GM21515 (cell line): ENCODE data around the gene GARIN3.
"Not testable (repeated sequence)": the region's sequence is repeated elsewhere in the genome, so short reads cannot be mapped to it uniquely, and the experiment has no call there.

Experiments
- ATAC-seq: cut with Tn5 transposase; IDR thresholded peaks from one replicate; pipeline ENCODE4 v1.9.1; 2021; ENCODE audit not compliant: unreplicated experiment

GARIN3 gene

GRCh38 chr5:157186309-157187045, 20.4 kb upstream of the GARIN3 start:
- ATAC-seq: no peak

DNA sequence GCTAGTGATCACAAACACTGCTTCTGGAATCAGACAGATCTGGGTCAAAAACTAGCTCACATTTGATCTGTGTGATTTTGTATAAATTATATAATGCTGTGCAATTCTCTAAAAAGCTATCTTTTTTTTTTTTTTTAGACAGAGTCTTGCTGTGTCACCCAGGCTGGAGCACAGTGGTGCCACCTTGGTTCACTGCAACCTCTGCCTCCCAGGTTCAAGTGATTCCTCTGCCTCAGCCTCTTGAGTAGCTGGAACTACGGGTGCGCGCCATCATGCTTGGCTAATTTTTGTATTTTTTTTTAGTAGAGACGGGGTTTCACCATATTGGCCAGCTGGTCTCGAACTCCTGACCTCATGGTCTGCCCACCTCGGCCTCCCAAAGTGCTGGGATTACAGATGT, 19.1 kb upstream of the GARIN3 start:
- not testable (repeated sequence) for ATAC-seq

DNA sequence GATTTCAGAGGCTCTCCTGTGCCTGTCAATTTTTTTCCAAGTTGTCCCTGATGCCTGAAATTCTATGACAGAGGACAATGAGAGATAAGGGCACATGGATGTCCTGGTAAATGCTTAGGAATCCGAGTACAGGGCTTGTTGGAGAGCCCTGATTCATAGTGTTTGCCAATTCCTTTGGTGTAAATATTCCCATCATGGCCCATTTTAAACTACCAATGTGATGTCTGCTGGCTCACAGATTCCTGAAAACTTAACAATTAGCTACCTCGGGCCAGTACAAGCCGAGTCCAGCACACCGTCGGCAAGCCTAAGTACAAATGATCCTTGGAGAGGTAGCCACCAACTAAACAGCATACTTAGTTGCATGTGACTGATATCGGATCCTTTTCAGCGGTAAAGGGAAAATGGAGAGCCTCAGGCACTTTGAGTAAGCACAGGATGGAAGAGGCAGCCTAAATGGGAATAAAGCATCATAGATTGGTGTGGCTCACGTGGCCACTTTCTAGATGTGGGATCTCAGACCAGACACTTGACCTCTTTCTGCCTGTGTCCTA, 18.1 kb upstream of the GARIN3 start:
- ATAC-seq: no peak

DNA sequence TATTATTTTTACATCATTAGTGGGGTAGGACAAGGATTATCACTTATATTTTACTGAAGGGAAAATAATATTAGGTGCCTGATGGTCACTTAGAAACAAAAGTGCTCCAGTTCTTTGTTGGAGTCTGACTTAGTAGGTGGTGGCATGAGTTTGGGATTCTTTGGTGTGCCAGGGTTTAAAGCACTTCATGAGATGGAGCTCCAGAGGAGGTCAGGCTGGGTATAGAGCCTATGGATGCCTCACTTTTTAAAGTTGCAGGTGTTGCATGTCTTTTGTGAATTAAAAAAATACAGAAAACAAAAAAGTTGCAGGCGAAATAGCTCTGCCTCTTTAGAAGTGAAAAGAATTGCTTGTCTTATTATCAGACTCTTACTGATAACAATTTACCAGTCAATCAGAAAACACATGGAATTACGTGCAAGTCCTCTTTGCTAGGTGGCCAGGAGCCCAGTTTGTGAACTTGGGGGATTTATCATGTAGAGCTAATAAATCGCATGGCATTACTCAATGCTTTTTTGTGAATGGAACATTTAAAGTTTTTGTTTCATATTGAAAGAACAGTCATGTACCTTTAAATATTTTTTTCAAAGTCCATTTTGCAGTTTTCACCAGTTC, 16.2 kb upstream of the GARIN3 start:
- no peak for ATAC-seq

DNA sequence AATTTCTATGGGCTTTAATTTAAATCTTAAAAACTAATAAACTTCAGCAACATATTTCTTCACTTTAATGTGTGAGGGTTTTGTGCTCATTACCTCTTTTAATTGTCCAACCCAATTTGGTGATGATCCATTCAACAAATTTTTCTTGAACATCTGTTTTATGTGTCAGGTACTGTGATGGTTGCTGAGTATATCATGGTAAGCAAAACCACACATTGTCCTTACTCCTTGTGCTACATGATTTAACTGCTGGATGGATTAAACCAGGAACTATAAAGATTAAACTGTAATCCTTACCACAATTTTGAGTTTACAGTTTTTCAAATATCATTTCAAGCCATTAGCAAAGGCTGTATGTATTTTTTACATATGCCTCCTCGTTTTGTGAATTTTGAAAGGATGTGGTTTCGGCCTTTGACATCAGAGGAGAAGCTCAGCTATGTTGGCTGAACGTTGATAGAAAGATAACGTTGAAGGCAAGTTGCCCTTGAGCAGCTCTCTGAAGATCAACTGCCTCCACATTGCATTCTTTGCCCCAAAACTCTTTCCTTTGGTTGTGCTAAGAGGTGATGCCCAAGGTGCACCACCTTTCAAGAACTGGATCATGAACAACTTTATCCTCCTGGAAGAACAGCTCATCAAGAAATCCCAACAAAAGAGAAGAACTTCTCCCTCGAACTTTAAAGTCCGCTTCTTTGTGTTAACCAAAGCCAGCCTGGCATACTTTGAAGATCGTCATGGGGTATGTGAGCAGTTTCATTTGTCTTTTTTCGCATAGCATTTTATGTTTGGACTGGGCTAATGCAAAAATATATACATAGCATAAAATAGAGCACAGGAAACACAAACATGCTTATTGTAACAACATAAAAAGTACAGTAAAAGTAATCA, 14.6 kb upstream of the GARIN3 start, which contains the start of gene ITK:
ITK (plus strand) TSS at position 467 of the 891 bp plus-strand sequence; CDS start at position 605, 138 bp downstream.
- no peak for ATAC-seq

DNA sequence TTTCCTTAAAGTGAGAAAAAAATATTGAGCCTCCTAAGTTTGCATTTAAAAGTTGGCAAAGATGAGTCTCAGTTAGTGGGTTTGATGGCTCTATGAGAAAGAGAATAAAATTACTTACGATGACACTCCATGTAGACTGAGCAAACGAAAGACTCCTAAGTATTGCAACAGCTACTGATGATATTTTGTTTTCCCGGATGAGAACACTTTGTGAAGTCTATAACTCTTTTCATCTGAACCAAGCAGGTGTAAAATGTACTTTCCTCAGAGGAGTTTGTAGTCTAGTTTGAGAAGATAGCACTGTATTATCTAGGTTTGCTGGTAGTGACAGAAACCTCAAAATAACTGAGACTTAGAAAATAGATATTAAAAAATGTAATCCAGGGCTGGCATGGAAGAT, 12.9 kb upstream of the GARIN3 start:
- no peak for ATAC-seq

DNA sequence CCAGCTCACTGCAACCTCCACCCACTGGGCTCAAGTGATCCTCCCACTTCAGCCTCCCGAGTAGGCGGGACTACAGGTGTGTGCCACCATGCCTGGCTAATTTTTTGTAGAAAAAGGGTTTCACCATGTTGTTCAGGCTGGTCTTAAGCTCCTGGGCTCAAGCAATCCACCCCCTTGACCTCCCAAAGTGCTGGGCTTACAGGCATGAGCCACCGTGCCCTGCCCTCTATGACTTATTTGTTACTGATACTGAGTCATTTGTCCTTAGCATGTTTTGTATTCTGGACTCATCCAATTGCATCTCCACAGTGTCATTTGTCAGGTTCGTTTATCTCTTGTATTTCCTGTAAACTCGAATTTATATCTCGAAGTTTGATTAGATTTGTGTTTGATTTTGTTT, 11.9 kb upstream of the GARIN3 start:
- ATAC-seq: no peak

DNA sequence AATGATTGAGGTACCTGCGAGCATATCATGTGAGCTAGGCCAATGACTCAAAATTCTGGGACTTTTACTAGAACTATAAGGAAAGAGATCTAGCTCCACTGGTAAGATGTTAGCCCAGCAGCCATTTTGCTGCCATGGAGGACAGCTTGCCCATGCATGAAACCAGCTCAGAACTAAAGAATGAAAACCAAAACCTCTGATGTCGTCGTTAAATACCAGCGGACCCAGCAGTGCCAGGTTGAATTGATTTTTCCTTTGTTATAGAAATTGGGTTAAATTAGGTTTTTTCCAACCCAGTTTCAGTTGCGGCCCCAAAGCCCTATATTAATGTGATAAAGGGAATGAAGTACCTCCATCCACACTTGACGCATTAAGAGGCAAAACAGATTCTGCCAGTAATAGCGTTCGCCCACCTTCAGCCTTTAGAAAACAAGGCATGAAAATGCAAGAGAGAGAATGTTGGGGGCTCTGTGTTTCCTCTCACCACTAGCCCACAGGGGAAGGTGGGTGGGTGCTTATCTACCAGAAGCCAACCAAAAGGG, 9.1 kb upstream of the GARIN3 start:
- no peak for ATAC-seq

DNA sequence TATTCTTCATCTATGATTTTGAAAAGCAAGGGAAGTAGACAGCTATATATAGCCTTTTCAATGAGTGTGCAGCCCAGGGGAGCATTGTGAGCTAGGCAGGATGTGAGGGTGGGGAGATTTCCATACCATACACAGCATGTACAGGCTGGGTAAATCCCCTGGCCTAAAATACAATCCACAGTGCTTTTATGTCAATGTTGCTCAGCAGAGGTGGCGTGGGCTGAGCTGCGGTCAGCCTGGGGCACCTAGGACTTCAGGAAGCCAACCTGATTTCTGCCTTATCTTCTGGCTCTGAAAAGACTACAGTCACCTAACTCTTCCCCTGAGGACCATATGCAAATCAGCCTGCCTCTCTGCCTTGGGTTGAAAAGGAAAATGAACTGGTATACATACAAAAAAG, 6.3 kb upstream of the GARIN3 start:
- ATAC-seq: peak; percentile 98

DNA sequence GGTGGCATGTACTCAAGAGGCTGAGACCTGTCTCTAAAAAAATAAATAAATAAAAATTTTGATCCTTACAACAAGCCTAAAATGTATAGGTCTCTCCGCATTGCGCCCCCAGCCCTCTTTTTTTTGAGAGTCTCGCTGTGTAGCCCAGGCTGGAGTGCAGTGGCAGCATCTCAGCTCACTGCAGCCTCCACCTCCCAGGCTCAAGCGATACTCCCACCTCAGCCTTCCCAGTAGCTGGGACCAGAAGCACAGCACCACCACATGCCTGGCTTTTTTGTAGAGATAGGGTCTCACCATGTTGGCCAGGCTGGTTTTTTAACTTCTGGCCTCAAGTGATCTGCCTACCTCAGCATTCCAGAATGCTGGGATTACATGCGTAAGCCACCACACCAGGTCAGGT, 2.2 kb upstream of the GARIN3 start:
- ATAC-seq: no peak

DNA sequence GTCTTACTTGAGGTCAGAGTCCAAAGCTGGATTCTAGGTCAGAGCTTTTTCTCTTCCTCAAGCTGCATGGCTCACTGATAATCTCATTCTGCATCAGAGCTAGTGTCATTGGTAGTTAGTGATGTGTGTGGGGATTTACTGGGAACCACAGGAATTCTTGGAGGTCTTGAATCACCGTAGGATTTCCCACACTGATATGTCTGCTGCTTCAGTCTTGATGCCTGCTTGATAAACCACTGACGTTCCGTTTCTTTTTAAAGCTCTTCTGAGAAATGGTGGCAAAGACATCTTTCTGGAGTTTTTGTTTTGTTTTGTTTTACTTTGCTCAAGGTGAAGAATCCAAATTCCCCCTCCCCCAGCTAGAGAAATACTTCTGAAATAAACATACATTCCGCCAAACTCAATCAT, 1.2 kb upstream of the GARIN3 start:
- ATAC-seq: no peak

GRCh38 chr5:157165668-157166067, 396 bp downstream of the GARIN3 start:
- no peak for ATAC-seq

DNA sequence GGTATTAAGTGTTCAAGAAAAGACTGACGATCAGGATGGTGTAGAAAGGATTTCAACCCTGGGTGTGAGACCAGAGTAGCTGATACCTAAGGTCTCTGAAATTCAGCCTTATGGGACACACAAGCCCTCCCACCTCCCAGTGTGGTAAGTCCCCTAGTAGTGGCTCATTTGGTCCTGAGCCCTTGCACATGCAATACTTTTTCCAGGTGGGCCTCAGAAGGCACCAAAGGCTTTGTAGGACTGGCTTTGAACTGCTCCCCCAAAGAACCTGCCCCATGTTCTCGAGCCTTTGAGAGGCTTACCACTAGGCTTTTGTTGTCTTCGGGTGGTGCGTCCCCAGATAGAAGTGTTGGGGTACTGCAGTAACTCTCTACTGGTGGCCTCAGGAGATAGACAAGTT, 803 bp downstream of the GARIN3 start:
- ATAC-seq: no peak

DNA sequence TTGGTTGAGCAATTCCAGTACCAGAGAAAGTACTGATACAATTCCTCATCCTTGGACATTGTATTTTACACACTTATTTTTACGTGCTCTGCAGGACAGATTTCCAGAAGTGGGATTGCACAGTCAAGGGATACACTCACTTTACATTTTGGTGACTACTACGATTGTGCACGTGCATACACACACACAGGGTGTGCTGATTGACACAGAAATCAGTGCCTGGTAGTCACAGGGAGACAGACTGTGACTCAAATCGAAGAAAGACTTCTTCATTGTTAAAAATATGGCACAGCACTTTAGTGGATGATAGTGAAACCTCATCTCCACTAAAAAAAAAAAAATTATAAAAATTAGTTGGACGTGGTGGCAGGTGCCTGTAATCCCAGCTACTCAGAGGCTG, 1.5 kb downstream of the GARIN3 start:
- ATAC-seq: no peak

DNA sequence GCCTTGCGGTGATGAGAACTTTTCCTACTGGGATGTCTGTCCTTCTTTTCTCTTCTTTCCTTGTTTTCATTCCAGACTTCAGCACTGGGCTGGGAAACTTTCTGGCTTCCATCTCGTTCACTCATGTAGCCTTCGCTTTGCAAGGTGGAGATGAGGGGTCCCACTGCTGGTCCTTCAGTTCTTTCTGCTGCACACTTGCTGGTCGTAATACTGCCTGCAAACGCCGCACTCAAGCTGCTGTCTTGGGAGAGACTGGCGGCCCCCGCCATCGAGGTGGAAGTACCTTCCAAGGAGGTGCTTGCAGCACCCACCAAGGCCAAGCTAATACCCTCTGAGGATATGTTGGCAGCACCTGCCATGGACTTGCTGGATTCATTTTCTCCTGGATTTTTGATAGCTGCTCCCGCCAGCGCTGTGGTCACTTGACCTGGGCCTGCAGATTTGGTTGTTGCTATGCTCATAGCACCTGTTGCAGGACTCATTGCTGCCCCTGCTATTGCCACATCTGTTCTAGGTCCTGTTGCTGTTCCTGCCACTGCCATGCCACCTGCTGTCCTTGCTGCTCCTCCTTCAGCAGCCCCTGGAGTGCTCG, 3.0 kb downstream of the GARIN3 start:
- ATAC-seq: no peak

DNA sequence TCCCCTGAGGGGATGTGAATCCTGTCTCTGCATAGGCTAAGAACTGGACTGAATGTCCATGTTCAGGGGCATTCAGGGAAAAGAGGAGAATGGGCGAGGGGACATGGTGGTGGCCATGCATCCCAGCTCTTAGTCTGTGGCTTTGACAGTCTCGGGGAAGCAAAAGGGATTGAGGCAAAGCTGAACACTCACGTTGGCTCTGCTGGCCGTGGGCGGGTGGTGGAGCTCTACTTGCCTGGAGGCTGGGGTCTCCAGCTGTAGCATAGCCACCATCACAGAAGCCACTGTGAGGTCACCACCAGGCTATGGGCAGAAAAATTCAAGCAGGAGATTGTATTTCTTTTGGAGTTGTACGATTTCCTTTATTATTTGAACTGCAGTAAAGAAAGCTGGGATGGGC, 4.1 kb downstream of the GARIN3 start:
- ATAC-seq: no peak

DNA sequence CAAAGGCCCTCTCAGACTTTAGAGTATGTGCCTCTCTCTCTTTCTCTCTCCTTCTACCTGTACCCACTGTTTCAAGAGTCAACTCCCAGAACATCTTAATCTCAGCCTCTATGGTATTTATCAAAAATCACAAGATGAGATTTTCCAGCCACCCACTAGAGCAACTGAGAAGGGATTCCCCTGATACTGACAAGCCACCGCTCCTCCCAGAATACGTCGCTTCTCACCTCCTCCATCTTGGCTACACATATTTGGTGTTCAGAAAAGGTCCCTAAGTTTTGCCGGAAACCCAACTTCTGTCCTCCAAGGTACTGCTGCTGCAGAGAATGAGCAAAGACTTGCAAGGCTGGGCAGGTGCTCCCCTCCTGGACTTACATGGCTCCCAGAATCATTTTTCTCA, 6.1 kb downstream of the GARIN3 start:
- ATAC-seq: no peak

- ATAC-seq: no peak
Measured at GRCh38 chr5:157159209-157159751, 6.8 kb downstream of the GARIN3 start.

DNA sequence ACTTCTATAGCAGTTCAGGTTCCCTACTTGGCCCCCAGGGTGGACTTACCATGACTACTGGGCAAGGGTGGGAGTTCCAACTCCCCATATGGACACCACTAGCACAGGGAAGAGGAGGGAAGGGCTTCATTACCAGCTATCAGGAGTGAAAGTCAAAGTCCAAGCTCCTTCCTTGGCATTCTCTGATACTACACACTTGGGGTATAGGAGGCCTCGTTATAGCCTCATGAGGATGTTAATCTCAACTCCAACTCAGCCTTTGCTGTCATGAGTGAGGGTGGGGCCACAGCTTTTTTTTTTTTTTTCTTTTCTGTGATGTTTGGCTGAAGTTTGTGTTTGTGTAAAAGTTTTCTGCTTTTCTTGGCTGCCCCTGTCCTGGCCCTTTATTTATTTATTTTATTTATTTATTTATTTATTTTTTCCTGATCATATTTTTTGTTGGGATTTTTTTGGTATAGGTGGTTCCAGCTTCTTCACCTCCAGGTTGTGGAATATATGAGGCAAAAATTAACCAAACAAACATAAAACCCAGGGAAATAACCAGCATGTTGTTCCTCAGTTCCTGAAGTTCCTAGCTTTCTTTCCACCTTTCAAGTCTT, 8.7 kb downstream of the GARIN3 start:
- ATAC-seq: no peak

- ATAC-seq: no peak
Measured at GRCh38 chr5:157155297-157155696, 10.8 kb downstream of the GARIN3 start.
